Mucosa of descending colon (tissue), 3 donors: ENCODE measurements around the gene RNASE8. TPM values are rescaled to one million over a fixed set of nuclear protein-coding genes. Genes with fewer than 3 reads are reported as not detected.

Experiments
- ATAC-seq: fragments of 200-7000 bp; cut with Tn5 transposase; one replicate; pipeline ENCODE4 v1.9.1; 2020; ENCODE audit warnings: mild to moderate bottlenecking, moderate library complexity
- DNase-seq, 3 donors: peaks; one replicate each; pipeline ENCODE4 v3.0.0-alpha.2; 2020
- H3K36me3 ChIP-seq: fragments of 200-600 bp; one replicate; pipeline ENCODE4 v1.8.0; 2021; ENCODE audit warnings: low read depth, mild to moderate bottlenecking
- H3K4me1 ChIP-seq: fragments of 200-600 bp; one replicate; pipeline ENCODE4 v1.8.0; 2021; ENCODE audit warnings: low read depth, mild to moderate bottlenecking
- H3K4me3 ChIP-seq: fragments of 200-600 bp; one replicate; pipeline ENCODE4 v1.8.0; 2021; ENCODE audit warnings: mild to moderate bottlenecking
- H3K9me3 ChIP-seq: fragments of 200-600 bp; one replicate; pipeline ENCODE4 v1.8.0; 2021; ENCODE audit warnings: mild to moderate bottlenecking
- intact Hi-C, 2 donors: fragments of 100-400 bp; cut with DNase I in 1 of 2; cut with micrococcal nuclease in 1 of 2; formaldehyde crosslinking; loops; one replicate each; pipeline versions ENCODE4 v1.11.0 to v1.11.1; 2022; cut with DNase I, micrococcal nuclease
- total RNA-seq, 3 donors: library from RNA; stranded (reverse); fragmentation: NEBNext Ultra II Directional in 2 of 3; extraction: Animal tissue kit (Norgen Biotek cat#: 25700) in 2 of 3; gene quantifications; one replicate each; pipeline versions ENCODE4 v1.2.1 to v1.2.4, GENCODE V29; 2021 to 2023
- TF ChIP-seq, protein P1 (sequence below): fragments of 200-600 bp; IDR thresholded peaks from one replicate; pipeline ENCODE4 v1.8.0; 2022; ENCODE audit warnings: antibody characterized with exemption, mild to moderate bottlenecking
- donor health status: DM: no; HTN: no; CAD: no; lungs with moderate emphysema.
- donor health status: DM: no; HTN: no; CAD: no.
- donor health status: DM: no; HTN: yes; CAD: no.

RNASE8 gene
- total RNA-seq, 3 donors from 2014 or later: not detected

DNA sequence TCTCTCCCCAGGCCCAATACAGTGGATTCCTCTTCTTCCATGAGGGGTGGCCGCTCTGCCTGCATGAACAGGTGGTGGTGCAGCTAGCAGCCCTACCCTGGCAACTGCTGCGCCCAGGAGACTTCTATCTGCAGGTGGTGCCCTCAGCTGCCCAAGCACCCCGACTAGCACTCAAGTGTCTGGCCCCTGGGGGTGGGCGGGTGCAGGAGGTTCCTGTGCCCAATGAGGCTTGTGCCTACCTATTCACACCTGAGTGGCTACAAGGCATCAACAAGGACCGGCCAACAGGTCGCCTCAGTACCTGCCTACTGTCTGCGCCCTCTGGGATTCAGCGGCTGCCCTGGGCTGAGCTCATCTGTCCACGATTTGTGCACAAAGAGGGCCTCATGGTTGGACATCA is 16.3 kb downstream of the RNASE8 start:
- H3K4me1 ChIP-seq: peaks cover 25% of the 10 kb centered on the region
- intact Hi-C loops: no loop called here
- DNase-seq: no peak
- H3K4me3 ChIP-seq: no peak overlapping the region
- no peak for ATAC-seq
- H3K9me3 ChIP-seq: no peaks in the 10 kb centered on the region
- H3K36me3 ChIP-seq: no peaks in the 10 kb centered on the region
- TF ChIP-seq, protein P1, sequence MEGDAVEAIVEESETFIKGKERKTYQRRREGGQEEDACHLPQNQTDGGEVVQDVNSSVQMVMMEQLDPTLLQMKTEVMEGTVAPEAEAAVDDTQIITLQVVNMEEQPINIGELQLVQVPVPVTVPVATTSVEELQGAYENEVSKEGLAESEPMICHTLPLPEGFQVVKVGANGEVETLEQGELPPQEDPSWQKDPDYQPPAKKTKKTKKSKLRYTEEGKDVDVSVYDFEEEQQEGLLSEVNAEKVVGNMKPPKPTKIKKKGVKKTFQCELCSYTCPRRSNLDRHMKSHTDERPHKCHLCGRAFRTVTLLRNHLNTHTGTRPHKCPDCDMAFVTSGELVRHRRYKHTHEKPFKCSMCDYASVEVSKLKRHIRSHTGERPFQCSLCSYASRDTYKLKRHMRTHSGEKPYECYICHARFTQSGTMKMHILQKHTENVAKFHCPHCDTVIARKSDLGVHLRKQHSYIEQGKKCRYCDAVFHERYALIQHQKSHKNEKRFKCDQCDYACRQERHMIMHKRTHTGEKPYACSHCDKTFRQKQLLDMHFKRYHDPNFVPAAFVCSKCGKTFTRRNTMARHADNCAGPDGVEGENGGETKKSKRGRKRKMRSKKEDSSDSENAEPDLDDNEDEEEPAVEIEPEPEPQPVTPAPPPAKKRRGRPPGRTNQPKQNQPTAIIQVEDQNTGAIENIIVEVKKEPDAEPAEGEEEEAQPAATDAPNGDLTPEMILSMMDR: no peak

DNA sequence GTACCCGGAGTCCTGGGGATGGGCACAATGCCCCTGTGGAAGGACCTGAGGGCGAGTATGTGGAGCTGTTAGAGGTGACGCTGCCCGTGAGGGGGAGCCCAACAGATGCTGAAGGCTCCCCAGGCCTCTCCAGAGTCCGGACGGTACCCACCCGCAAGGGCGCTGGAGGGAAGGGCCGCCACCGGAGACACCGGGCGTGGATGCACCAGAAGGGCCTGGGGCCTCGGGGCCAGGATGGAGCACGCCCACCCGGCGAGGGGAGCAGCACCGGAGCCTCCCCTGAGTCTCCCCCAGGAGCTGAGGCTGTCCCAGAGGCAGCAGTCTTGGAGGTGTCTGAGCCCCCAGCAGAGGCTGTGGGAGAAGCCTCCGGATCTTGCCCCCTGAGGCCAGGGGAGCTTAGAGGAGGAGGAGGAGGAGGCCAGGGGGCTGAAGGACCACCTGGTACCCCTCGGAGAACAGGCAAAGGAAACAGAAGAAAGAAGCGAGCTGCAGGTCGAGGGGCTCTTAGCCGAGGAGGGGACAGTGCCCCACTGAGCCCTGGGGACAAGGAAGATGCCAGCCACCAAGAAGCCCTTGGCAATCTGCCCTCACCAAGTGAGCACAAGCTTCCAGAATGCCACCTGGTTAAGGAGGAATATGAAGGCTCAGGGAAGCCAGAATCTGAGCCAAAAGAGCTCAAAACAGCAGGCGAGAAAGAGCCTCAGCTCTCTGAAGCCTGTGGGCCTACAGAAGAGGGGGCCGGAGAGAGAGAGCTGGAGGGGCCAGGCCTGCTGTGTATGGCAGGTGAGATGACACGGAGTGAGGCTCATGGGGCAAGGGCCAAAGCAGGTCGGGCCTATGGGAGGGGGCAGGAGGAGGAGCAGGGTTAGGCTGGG is 17.0 kb downstream of the RNASE8 start:
- Histone ChIP-seq H3K4me1 (peaks cover 18% of the 10 kb centered on the region), H3K4me3 (no peak overlapping the region), H3K36me3 (no peaks in the 10 kb centered on the region), H3K9me3 (no peaks in the 10 kb centered on the region)
- DNase-seq: no peak
- intact Hi-C loops: no loop called here
- TF ChIP-seq, protein P1: no peak
- ATAC-seq: no peak

DNA sequence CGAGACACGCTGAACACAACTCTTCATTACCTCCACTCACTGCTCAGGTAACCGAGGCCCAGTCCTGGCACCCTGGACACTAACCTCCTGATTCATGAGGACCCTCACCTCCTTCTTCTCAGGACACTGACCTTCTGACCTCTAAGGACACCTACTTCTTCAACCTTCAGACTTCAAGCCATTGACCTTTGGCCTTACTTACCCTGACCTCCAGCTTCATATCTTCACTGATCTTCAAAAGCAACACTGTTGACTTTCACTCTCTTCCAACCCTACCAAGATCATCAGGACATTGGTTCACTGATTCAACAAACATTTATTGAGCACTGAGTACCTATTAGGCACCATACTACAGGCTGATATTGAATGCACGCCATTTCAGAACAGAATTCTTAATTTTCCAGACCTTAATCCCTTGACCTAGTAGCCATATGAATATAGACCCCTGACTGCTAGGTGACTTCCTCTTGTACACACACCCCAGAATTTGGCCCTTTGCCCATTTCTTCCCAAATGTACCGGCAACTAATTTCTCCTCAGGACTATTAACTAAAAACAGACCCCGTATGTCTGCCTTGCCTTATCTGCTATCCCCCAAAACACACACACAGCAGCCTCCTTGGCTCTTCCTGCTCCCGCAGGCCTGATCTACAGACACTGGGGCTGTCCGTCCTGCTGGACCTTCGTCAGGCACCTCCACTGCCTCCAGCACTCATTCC is 18.3 kb downstream of the RNASE8 start:
- no peaks in the 10 kb centered on the region for H3K36me3 ChIP-seq
- intact Hi-C loops: no loop called here

DNA sequence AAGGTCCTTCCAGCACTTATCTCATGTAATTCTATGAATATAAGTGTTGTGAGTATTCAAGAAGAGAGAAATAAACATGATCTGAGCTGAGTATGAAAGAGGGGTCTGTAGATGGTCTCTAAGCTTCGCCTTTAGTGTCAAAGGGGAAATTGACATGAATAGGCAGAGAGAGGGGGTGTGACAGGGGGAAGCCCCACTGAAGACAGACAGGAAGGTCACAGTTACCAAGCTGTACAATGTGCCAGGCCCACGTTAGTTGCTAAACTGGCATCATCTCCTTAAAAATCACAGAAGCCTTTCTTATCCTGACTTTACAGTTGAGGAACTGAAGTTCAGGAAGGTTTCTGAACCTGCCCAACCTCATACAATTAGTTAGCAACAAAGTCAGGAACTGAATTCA is 20.1 kb downstream of the RNASE8 start:
- Histone ChIP-seq H3K4me1 (peaks cover 3% of the 10 kb centered on the region), H3K9me3 (no peaks in the 10 kb centered on the region), H3K4me3 (no peak overlapping the region), H3K36me3 (peaks cover 6% of the 10 kb centered on the region)
- intact Hi-C loops: no loop called here
- ATAC-seq: no peak
- DNase-seq: no peak
- TF ChIP-seq, protein P1: no peak

More for the DNA sequence above, 18.3 kb downstream of the RNASE8 start:
- ATAC-seq (no peak), DNase-seq (no peak)
- Histone ChIP-seq H3K9me3 (no peaks in the 10 kb centered on the region), H3K4me3 (no peak overlapping the region), H3K4me1 (peaks cover 13% of the 10 kb centered on the region)
- TF ChIP-seq, protein P1: no peak

DNA sequence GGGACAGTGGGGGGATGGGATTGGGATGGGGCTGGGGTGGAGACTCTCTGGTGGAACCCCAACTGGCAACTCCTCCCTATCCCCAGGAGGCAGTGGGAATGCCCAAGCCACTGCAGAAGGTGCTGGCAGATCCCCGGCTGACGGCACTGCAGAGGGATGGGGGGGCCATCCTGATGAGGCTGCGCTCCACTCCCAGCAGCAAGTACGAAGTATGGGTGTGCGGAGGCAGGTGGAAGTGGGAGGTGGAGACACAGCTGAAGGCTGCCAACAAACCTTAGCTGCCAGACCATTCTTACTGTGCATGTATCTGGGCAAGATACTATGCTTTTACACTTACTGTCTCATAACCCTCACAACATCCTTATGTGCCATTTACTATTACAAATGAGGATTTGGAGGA is 20.7 kb downstream of the RNASE8 start:
- H3K36me3 ChIP-seq: peaks cover 6% of the 10 kb centered on the region
- TF ChIP-seq, protein P1: no peak
- intact Hi-C loops: no loop called here
- H3K4me3 ChIP-seq: no peak overlapping the region
- H3K9me3 ChIP-seq: no peaks in the 10 kb centered on the region
- no peak for ATAC-seq
- DNase-seq: no peak
- no peaks in the 10 kb centered on the region for H3K4me1 ChIP-seq
